ENCODE measurements around the gene QTRT2. TPM values are rescaled to one million over a fixed set of nuclear protein-coding genes. Genes with fewer than 3 reads are reported as not detected.

The QTRT2 gene
- total and polyA plus RNA-seq, 9 of the 15 experiments (the other 6 are each of a cell fraction or from before 2014, with no cell fraction given), result 10.2 to 25.1 (median 17.3) TPM

- no peak for TF ChIP-seq CREBBP (IDR thresholded peaks at IDR 0.05; ENCODE audit: low read depth, low read length)
- no peak for TF ChIP-seq NR4A1 (CRISPR knock-in tag; IDR thresholded peaks at IDR 0.05)
- TF ChIP-seq NR4A1 (tag; IDR thresholded peaks at IDR 0.05), result no peak
- peak; percentile 99 for TF ChIP-seq CREB1 (IDR thresholded peaks at IDR 0.05)
- TF ChIP-seq CREB1 (CRISPR knock-in tag; IDR thresholded peaks at IDR 0.05), result peak; percentile 99
- TF ChIP-seq RNF219 (CRISPR knock-in tag; IDR thresholded peaks at IDR 0.05), result no peak
- TF ChIP-seq SREBF1 (IDR thresholded peaks at IDR 0.05; ENCODE audit: borderline replicate concordance, low read depth, low read length), result 0 out of 2 replicates have a peak, but pooled peaks have one; percentile 10
- peak in 2 of 3 experiments; percentile 18 to 49 for TF ChIP-seq YY1 (IDR thresholded peaks at IDR 0.05; ENCODE audit: borderline replicate concordance in 1 of 3, control insufficient read depth in 1 of 3, extremely low read depth in 1 of 3, insufficient read depth in 3 of 3, insufficient read length in 1 of 3, insufficient replicate concordance in 2 of 3, low read depth in 1 of 3, low read length in 2 of 3)
- no peak for TF ChIP-seq ZSCAN32 (CRISPR knock-in tag; IDR thresholded peaks at IDR 0.05)
- no peak for TF ChIP-seq MYNN (IDR thresholded peaks at IDR 0.05)
- no peak for TF ChIP-seq MYNN (CRISPR knock-in tag; IDR thresholded peaks at IDR 0.05)
- TF ChIP-seq L3MBTL2 (IDR thresholded peaks at IDR 0.05), result peak; percentile 93
- no peak for TF ChIP-seq POLR3A (IDR thresholded peaks at IDR 0.05; ENCODE audit: borderline replicate concordance, extremely low read depth, insufficient read depth, insufficient read length)
- no peak for TF ChIP-seq PTTG1 (tag; IDR thresholded peaks at IDR 0.05; ENCODE audit: low read depth)
- TF ChIP-seq ZNF184 (CRISPR knock-in tag; IDR thresholded peaks at IDR 0.05), result no peak
- peak; percentile 41 for TF ChIP-seq SETDB1 (IDR thresholded peaks at IDR 0.05; ENCODE audit: low read length)
- TF ChIP-seq AFF1 (IDR thresholded peaks at IDR 0.05; ENCODE audit: low read depth in 1 of 2, partially characterized antibody in 2 of 2), result peak; percentile 28 to 98
- no peak for TF ChIP-seq ZNF740 (CRISPR knock-in tag; IDR thresholded peaks at IDR 0.05)
- no peak for TF ChIP-seq ZNF740 (tag; IDR thresholded peaks at IDR 0.05)
Measured at GRCh38 chr3:114056130-114057010, at the start of gene QTRT2, which contains the start of gene CCDC191 (continued).

Measured in K562 (cell line).